NCI-H146 (cell line): ENCODE measurements around the gene KCNG2.

Source experiments
- DNase-seq: peaks from one replicate; lab custom pipeline; 2025; lab: John Stamatoyannopoulos, UW

Gene KCNG2

GRCh38 chr18:79926306-79926705 is 128.6 kb downstream of the KCNG2 start:
- DNase-seq = no peak

DNA sequence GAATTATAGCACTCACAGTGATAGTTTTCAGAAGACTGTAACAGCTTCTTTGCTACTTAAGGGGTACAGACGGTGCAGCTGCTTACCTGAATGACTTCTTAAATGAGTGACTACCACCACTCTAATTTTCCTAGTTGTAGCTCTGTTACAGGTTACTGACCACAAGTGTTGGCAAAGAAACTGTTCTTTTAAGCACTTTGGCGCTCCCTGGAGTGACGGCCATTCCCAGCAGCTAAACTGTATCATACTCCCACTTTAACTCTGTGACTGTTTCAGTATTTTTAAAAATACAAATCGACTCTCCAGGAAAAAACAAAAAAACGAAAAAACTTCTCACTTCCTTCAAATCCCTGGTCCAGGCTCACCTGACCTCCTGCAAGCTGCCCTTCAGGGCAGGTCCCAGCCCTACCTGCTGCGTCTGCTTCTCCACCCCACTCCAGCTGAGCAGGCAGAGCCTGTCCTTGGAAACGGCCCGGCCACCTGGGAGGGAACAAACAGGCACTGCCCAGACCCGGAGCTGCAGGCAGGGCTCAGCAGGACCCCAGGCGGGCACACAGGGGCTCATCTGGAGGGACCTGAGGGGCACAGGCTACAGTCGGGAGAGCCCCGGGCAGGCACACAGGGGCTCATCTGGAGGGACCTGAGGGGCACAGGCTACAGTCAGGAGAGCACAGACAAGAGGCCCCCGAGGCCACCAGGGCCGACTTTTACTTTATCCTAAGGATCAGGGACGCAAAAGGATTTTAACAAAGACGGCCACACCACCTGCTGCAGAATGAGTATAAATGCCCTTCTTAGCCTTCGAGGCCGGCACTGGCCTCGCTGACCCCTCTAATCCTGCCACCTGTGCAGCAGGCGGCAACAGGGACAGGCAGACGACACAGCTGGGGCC is 129.2 kb downstream of the KCNG2 start:
- no peak for DNase-seq

DNA sequence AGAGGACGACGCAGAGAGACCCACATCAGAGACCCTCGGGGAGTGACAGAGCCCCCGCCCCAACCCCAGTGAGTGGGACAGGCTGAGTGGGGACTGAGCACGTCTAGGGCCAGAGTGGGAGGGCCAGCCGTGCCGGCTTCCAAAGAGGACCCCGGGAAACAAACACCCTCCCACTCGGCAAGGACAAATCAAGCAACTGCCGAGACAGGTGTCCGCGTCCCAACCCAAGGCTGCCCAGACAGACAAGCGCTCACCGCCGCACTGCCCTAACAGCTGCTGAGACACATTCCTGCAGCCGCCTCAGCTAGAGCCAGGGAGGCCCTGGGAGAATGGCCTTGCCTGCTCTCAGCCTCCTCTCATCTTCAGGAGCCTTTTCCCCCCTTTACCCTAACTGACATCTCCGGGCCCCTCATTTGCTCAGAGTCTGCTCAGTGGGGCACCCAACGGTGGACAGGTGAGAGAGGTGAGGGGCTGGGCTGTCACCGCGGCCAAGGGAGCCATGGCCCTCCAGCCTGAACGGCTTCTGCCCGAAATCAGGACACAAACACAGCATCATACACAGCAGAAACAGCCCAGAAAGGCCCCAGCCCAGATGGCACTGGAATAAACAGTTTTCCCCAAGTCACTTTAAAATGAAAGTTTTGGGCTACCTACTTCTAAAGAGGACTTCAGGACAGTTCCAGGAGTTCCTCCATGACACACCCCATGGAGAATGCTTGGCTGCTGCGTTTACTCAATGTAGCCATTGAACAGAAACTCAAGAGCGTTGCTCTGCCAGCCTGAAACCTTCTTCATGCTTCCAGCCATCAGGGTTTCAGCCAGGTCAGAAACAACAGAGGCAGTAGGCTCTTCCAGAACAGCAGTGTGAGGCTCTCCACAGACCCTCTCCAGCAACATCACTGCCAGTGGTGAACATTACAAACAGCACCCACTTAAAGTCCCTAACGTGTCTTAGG is 130.1 kb downstream of the KCNG2 start:
- DNase-seq = no peak

DNA sequence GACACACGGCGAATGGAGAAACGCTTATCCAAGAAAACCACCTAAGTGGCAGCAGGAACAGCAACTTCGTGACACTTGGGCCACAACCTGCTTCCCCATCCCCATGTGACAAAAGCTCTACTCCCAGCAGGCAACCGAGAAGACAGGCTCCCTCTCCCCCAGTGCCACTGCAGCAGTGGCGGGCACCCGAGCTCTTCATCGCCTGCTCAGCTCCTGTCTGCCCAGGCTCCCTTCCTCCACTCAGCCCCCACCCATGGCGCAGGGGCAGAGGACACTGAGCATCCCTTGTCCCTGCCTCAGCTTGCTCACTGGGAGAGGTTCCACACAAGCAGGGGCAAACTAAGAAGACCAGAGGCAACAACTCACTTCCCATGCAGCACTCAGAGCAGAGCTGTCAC is 130.8 kb downstream of the KCNG2 start:
- DNase-seq = no peak

DNA sequence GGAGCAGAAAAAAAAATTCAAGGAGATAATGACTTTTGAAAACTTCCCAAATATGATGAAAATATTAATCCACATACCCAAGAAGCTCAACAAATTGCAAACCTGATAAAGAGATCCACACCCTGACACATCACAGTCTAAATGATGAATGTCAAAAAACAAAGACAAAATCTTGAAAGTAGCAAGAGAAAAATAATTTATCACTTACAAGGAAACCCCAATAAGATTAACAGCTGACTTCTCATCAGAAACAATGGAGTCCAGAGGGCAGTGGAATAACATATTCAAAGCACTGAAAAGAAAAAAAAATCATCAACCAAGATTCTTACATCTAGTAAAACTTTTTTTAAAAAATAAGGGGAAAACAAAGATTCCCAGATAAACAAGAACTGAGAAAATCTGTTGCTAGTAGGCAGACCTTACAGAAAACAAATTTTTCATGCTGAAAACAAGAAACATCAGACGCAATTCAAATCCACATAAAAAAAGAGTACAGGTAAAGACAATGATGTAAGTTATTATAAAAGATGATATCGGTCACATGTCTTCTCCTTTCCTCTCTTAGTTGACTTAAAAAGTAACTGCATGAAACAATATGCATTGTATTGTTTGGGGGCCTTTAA is 132.4 kb downstream of the KCNG2 start:
- no peak for DNase-seq

- no peak for DNase-seq
Measured at GRCh38 chr18:79931475-79931874, 133.7 kb downstream of the KCNG2 start.

- DNase-seq = no peak
Measured at GRCh38 chr18:79932907-79933306, 135.2 kb downstream of the KCNG2 start.

DNA sequence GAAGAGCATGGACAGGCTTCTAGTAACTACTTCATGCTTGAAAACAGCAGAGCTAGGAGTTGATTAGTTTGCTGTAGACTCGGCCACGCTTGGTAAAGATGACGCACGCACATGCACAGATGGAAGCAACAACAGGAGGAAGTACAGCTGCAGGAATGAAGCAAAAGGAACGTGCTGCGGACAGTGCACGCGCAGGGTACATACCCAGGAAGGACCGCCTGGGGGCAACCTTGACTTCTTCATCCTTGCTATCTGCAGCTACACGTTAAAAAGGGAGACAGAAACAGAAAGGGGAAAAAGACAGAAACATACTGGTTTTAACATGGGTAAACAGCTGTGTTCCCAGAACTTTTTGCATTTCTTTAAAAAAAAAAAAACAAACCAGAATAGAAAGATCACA is 136.0 kb downstream of the KCNG2 start:
- no peak for DNase-seq

DNA sequence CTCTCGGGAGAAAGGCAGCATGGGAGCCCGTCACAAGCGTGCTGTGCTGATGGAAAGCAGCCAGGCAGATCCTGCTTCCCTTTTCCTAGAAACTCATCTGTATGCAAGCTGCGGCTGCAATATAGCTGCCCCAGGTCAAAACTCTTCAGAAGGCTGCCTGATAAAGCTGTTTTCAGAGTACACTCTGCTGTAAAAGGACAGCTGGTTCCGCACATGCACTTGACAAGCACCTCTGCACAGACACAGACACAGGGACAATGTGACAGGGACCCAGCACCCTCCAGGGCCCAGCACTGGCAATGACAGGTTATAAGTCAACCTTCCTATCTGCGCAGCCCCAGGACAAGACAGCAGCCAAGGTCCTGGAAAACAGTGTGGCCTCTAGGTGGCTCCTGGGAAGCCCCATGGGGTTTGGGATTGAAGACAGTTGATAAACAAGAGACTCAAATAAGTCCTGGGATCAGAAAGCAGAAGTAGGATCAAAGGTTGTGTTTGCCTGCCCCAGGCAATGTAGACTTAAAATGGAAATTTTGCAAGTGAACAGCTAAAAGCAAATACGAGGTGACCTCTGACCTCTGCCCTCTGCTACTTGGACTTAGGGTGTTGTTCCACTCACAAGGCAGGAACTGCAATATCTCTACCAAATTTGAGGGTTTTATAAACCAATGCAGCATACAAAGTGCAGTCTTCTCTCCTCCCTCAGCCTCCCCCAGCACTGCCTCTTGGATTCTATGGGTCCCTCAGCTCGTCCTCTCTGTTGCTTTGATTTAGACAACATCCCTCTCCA is 136.8 kb downstream of the KCNG2 start:
- DNase-seq = no peak

DNA sequence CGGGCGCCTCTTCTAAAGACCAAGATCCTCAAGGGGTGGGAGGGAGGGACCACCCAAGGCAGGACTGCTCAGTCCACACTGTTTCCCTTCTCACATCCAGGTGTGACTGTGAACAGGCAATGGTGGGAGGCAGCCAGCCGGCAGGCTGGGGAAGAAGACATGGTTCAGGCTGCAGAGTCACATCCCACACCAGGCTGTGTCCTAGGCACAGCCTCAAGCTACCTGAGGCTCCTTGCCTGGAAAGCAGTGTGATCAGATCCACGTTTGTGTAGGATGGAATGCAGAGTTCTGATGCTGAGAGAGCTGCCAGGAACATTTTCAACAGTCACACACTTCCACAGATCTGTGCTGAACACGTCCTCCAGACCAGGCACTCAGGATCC is 137.4 kb downstream of the KCNG2 start:
- no peak for DNase-seq

- no peak for DNase-seq
Measured at GRCh38 chr18:79935499-79935898, 137.8 kb downstream of the KCNG2 start.

- no peak for DNase-seq
Measured at GRCh38 chr18:79935925-79936324, 138.2 kb downstream of the KCNG2 start.

- DNase-seq = no peak
Measured at GRCh38 chr18:79936641-79937040, 138.9 kb downstream of the KCNG2 start.

GRCh38 chr18:79937103-79937860 is 139.5 kb downstream of the KCNG2 start:
- DNase-seq = no peak

DNA sequence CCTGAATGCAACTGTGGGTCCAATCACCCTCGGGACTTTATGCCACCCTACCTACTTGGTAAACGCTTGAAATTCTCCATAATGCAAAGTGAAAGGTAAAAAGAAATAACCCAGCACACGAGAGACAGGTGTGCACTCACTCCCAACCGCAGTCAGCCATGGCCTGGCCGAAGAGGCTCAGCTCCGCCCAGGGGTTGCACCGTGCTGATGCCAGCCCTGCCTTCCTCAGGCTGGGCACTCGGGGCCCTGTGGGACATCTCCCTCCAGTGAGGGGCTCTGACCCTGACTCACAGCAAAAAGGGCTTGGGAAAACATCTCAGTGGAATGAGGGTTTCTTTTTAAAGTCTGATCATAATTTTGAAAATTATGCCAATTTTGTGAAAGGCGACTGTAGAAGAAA is 140.5 kb downstream of the KCNG2 start:
- DNase-seq = no peak

- no peak for DNase-seq
Measured at GRCh38 chr18:79939096-79939495, 141.4 kb downstream of the KCNG2 start.

DNA sequence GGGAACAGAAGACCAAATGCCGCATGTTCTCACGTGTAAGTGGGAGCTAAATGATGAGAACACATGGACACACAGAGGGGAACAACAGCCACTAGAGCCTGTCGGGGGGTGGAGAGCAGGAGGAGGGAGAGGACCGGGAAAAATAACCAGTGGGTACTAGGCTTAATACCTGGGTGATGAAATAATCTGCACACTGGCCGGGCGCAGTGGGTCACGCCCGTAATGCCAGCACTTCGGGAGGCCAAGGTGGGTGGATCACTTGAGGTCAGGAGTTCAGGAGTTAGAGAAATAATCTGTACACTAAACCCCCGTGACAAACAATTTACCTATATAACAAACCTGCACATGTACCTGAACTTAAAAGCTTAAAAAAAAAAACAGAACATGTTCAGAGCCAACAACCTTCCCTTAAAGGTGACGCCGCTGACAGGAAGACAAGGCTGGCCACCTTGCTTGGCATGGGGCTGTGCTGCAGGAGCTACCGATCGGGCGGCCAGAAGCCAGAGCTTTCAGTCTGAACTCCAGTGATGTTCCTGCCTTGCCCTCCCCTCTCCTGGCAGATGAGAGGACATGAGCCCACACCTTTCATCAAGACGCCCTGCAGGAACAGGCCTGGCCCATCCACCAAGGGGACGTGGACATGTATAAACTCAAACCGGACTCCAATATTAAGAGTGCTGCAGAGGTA is 142.5 kb downstream of the KCNG2 start:
- DNase-seq = no peak

DNA sequence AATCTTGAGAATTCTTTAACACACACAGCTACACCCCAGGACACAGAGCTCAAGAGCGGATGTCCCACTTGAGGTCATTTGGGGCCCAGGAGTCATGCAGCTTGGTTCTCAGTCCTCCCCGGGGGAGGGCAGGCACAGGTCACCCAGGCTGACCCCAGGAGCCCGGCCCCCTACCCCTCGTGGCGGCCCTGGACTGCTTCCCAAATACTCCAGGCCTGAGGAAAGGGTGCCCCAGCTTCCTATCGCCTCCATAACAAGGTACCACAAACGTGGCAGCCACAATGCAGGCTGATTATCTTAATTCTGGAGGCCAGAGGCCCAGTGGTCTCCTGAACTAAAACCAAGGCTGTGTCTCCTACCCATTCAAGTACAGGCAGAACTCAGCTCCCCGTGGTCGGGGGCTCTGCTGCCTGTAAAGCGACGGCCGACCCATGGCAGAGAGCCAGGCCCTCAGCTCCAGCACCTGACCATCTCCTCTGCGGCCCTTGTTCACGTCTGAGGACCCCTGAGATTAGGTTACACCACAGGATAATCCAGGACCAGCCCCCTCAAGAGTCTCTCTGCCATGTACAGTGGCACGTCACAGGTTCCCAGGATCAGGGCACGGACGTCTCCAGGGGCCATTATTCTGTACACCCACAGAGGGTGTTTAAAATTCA is 143.2 kb downstream of the KCNG2 start:
- DNase-seq = no peak

- no peak for DNase-seq
Measured at GRCh38 chr18:79941473-79942119, 143.9 kb downstream of the KCNG2 start.
